Measurements from ENCODE around the gene ROPN1B. TPM values are rescaled to one million over a fixed set of nuclear protein-coding genes. Genes with fewer than 3 reads are reported as not detected.

ROPN1B gene
- total RNA-seq, 1 experiment from 2014 or later, result 2.2 TPM

DNA sequence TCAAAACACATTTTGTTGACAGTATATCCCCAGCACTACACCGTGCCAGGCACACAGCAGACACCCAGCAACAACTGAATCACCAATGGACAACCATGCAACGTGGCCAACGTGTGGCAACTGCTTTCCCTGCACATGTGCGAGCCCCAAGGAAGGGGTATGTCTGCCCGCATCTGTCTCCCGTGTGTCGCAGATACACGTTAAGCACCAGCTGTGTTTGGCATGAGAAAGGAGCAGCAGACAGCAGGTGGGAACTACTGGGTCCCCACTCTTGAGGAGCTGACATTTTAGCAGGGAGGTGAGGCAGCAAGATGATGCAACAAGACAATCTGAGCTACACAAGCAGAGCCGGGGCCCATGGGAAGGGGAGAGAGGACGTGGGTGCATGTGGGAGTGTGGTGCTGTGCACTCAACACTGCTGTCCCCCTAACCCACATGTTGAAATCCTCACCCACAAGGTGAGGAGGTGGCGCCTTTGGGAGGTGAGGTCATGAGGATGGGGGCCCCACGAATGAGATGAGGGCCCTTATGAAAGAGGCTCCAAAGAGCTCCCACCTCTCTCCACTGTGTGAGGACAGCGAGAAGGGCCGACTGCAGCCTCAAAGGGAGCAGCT, 56.2 kb downstream of the ROPN1B start:
- H3K27me3 ChIP-seq (ENCODE audit: insufficient read depth, low read length), result no peaks in the 10 kb centered on the region
- H3K9me2 ChIP-seq (ENCODE audit: insufficient read depth), result no peaks in the 10 kb centered on the region
- H3K79me2 ChIP-seq (ENCODE audit: insufficient read depth, low read length), result no peaks in the 10 kb centered on the region
- no peak overlapping the region for H3K4me3 ChIP-seq (replicated peaks in 1 of 2; ENCODE audit: low read depth in 1 of 2, low read length in 2 of 2)
- H3K27ac ChIP-seq (ENCODE audit: low read depth, low read length), result no peak overlapping the region
- ChIA-PET CTCF (no interaction called here), RAD21 (ENCODE audit: low non-redundant PET in 1 of 2, low total read pairs in 2 of 2, uncharacterized antibody in 2 of 2, unreplicated experiment in 2 of 2) (no interaction called here), POLR2A (no interaction called here)
- peaks cover 7 to 11% of the 10 kb centered on the region in 2 experiments; a peak in 2 of 4 replicates for H3K9me3 ChIP-seq (ENCODE audit: control insufficient read depth in 1 of 2, insufficient read depth in 1 of 2, low read depth in 1 of 2, low read length in 2 of 2)
- no peaks in the 10 kb centered on the region for H4K20me1 ChIP-seq (ENCODE audit: insufficient read depth)
- TF ChIP-seq CBX3 (IDR thresholded peaks at IDR 0.05; ENCODE audit: low read depth) (no peak), CEBPB (IDR thresholded peaks at IDR 0.05; ENCODE audit: low read depth) (no peak), JUND (IDR thresholded peaks at IDR 0.05) (no peak), SP1 (IDR thresholded peaks at IDR 0.05; ENCODE audit: low read depth) (no peak), FOSL1 (IDR thresholded peaks at IDR 0.05; ENCODE audit: low read depth) (no peak), SRF (IDR thresholded peaks at IDR 0.05; ENCODE audit: low read depth) (no peak), TCF7L2 (IDR thresholded peaks at IDR 0.05; ENCODE audit: borderline replicate concordance, extremely low read depth, insufficient read depth, insufficient read length) (no peak), EZH2 (IDR thresholded peaks at IDR 0.05) (no peak), EGR1 (IDR thresholded peaks at IDR 0.05; ENCODE audit: low read depth) (no peak)
- TF ChIP-seq, protein P1, sequence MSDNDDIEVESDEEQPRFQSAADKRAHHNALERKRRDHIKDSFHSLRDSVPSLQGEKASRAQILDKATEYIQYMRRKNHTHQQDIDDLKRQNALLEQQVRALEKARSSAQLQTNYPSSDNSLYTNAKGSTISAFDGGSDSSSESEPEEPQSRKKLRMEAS (IDR thresholded peaks at IDR 0.05), result no peak
- TF ChIP-seq, protein P2, sequence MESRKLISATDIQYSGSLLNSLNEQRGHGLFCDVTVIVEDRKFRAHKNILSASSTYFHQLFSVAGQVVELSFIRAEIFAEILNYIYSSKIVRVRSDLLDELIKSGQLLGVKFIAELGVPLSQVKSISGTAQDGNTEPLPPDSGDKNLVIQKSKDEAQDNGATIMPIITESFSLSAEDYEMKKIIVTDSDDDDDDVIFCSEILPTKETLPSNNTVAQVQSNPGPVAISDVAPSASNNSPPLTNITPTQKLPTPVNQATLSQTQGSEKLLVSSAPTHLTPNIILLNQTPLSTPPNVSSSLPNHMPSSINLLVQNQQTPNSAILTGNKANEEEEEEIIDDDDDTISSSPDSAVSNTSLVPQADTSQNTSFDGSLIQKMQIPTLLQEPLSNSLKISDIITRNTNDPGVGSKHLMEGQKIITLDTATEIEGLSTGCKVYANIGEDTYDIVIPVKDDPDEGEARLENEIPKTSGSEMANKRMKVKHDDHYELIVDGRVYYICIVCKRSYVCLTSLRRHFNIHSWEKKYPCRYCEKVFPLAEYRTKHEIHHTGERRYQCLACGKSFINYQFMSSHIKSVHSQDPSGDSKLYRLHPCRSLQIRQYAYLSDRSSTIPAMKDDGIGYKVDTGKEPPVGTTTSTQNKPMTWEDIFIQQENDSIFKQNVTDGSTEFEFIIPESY (IDR thresholded peaks at IDR 0.05; ENCODE audit: extremely low read depth, insufficient replicate concordance, low read length), result no peak
- H3K9ac ChIP-seq (ENCODE audit: low read length), result no peak overlapping the region
- DNase-seq (ENCODE audit: low read depth, low spot score) (no peak), ATAC-seq (no peak)
- H3K4me2 ChIP-seq (ENCODE audit: low read length), result no peak overlapping the region
- no peak overlapping the region for H2AFZ ChIP-seq (ENCODE audit: low read depth, low read length, poor library complexity, severe bottlenecking)
- 0 out of 4 replicates have a peak, but pooled peaks cover 0 to 5% of the 10 kb centered on the region in 2 experiments for H3K36me3 ChIP-seq (ENCODE audit: control insufficient read depth in 1 of 2, insufficient read depth in 2 of 2, low read length in 2 of 2)
- BruUV-seq (replicated peaks), result no TSS peak
- H3K4me1 ChIP-seq (ENCODE audit: control insufficient read depth in 1 of 2, insufficient read depth in 2 of 2, low read length in 2 of 2), result no peaks in the 10 kb centered on the region
- intact Hi-C loops (cut with micrococcal nuclease), result no loop called here
